HCT116 (cell line): ENCODE measurements around the gene CGB2.

Source experiments
- CEBPB ChIP-seq: IDR thresholded peaks from 2 replicates; pipeline ENCODE4 v1.6.1; 2012; ENCODE audit warnings: low read depth
- FOSL1 ChIP-seq: IDR thresholded peaks from 2 replicates; pipeline ENCODE4 v1.6.1; 2012; ENCODE audit warnings: low read depth
- POLR2A ChIP-seq: IDR thresholded peaks from 2 replicates; pipeline ENCODE4 v1.7.0; 2011; ENCODE audit warnings: borderline replicate concordance; ENCODE audit not compliant: insufficient read depth, insufficient read length; ENCODE audit errors: extremely low read depth
- POLR2AphosphoS5 ChIP-seq: IDR thresholded peaks from 2 replicates; pipeline ENCODE4 v1.6.1; 2011; ENCODE audit warnings: mild to moderate bottlenecking, low read depth, low read length, moderate library complexity
- YY1 ChIP-seq: IDR thresholded peaks from 2 replicates; pipeline ENCODE4 v1.6.1; 2011; ENCODE audit warnings: low read length, low read depth, moderate library complexity, mild to moderate bottlenecking; ENCODE audit not compliant: insufficient replicate concordance; ENCODE audit errors: extremely low read depth
- TF ChIP-seq, protein P1 (sequence below), 3 experiments: fragments of 200-600 bp in 1 of 3; sonication (generic) in 1 of 3; IDR thresholded peaks in 2 of 3; conservative IDR thresholded peaks in 1 of 3; 2 replicates each; pipeline ENCODE4 v1.5.1; 2012 to 2017; ENCODE audit warnings: low read depth in 2 of 3, low read length in 2 of 3, antibody characterized with exemption in 1 of 3, borderline replicate concordance in 1 of 3, control low read depth in 1 of 3, mild to moderate bottlenecking in 1 of 3, mixed read lengths in 1 of 3, mixed run types in 1 of 3, moderate library complexity in 1 of 3; ENCODE audit not compliant: insufficient read depth in 1 of 3

DNA sequence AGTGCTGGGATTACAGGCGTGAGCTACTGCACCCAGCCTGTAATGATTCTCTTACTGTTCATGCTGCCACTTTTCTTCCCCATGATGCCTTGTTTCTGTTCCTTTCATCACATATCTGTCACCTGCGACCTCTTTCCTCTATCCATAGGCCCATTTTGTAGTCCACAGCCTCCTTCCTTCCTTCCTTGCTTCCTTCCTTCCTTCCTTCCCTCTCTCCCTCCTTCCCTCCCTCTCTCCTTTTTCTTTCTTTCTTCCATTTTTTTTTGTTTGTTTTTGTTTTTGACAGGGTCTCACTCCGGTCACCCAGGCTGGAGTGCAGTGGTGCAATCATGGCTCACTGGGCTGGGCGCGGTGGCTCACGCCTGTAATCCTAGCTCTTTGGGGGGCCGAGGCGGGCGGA, 42.8 kb upstream of the CGB2 start:
- TF ChIP-seq POLR2A (no peak), POLR2AphosphoS5 (no peak), YY1 (no peak), CEBPB (no peak), FOSL1 (no peak)
- TF ChIP-seq, protein P1, sequence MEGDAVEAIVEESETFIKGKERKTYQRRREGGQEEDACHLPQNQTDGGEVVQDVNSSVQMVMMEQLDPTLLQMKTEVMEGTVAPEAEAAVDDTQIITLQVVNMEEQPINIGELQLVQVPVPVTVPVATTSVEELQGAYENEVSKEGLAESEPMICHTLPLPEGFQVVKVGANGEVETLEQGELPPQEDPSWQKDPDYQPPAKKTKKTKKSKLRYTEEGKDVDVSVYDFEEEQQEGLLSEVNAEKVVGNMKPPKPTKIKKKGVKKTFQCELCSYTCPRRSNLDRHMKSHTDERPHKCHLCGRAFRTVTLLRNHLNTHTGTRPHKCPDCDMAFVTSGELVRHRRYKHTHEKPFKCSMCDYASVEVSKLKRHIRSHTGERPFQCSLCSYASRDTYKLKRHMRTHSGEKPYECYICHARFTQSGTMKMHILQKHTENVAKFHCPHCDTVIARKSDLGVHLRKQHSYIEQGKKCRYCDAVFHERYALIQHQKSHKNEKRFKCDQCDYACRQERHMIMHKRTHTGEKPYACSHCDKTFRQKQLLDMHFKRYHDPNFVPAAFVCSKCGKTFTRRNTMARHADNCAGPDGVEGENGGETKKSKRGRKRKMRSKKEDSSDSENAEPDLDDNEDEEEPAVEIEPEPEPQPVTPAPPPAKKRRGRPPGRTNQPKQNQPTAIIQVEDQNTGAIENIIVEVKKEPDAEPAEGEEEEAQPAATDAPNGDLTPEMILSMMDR (IDR thresholded peaks at IDR 0.05 in 2 of 3, conservative IDR thresholded peaks at IDR 0.05 in 1 of 3; ENCODE audit: borderline replicate concordance in 1 of 3, insufficient read depth in 1 of 3, low read depth in 2 of 3, low read length in 2 of 3) = no peak
